Measurements from ENCODE around the gene OR2A12. TPM values are rescaled to one million over a fixed set of nuclear protein-coding genes. Genes with fewer than 3 reads are reported as not detected.
"Not testable (repeated sequence)": the region's sequence is repeated elsewhere in the genome, so short reads cannot be mapped to it uniquely, and the experiment has no call there.

The OR2A12 gene
- total RNA-seq, result not detected

DNA sequence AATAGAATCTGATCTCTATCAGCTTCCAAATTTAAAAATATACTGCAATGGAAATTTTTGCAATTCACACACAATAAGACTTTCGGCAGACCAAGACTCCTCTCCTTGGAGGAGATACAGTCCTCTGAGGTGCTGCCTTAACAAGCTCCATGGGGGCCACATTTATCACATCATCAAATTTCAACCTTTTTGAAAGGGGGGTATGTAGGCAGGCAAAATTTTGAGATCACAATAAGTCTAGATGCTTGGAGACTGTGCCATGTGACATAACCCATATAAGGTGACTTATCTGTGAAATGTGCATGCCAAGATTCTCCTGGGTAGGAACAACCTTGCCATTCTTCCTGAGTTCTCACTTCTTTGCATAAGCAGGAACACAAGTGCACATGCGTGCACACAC, at the start of gene OR2A12:
Gene OR2A12 (plus strand): TSS at position 301 of the 400 bp plus-strand sequence. CDS start 8,830 bp downstream, outside the sequence.
- no peak for DNase-seq (ENCODE audit: low spot score)
- TF ChIP-seq, protein P1, sequence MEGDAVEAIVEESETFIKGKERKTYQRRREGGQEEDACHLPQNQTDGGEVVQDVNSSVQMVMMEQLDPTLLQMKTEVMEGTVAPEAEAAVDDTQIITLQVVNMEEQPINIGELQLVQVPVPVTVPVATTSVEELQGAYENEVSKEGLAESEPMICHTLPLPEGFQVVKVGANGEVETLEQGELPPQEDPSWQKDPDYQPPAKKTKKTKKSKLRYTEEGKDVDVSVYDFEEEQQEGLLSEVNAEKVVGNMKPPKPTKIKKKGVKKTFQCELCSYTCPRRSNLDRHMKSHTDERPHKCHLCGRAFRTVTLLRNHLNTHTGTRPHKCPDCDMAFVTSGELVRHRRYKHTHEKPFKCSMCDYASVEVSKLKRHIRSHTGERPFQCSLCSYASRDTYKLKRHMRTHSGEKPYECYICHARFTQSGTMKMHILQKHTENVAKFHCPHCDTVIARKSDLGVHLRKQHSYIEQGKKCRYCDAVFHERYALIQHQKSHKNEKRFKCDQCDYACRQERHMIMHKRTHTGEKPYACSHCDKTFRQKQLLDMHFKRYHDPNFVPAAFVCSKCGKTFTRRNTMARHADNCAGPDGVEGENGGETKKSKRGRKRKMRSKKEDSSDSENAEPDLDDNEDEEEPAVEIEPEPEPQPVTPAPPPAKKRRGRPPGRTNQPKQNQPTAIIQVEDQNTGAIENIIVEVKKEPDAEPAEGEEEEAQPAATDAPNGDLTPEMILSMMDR (IDR thresholded peaks at IDR 0.05), result no peak
- no peak for ATAC-seq (ENCODE audit: low FRiP score)

DNA sequence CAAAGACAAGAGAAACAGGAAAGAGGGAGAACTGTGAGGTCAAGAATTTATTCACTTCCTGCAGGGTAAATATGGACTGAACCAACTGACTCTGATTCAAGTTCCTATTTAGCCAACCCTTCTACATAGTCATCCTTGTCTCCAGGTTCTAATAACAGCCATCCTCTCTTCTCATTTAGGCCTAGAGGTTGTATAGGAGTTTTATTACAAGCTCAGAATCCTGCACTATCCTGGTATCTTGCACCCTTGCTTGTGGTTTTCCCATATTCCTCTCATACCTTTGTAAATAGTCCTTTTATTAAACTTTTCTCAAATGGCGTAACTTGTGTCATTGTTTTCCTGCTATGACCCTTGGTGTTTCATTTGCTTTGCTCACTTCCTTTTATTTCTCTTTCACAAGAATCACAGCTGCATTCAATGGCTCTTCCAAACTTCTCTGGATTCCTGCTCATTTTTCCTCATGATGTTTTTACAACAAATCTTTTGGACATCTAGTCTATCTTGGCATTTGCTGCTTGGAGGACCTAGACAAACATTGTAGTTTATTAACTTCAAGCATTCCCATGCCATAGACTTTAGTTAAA, 49.7 kb upstream of the OR2A12 start:
- TF ChIP-seq, protein P1 (IDR thresholded peaks at IDR 0.05), result no peak

GRCh38 chr7:144037414-144038035, 48.6 kb upstream of the OR2A12 start:
- no peak for DNase-seq (ENCODE audit: low spot score)
- TF ChIP-seq, protein P1 (IDR thresholded peaks at IDR 0.05), result no peak
- ATAC-seq (ENCODE audit: low FRiP score), result no peak

More for the DNA sequence above, 49.7 kb upstream of the OR2A12 start:
- ATAC-seq (ENCODE audit: low FRiP score) (no peak), DNase-seq (ENCODE audit: low spot score) (no peak)

- TF ChIP-seq, protein P1 (IDR thresholded peaks at IDR 0.05), result no peak
- no peak for DNase-seq (ENCODE audit: low spot score)
- no peak for ATAC-seq (ENCODE audit: low FRiP score)
Observed at GRCh38 chr7:144038887-144039286, 47.2 kb upstream of the OR2A12 start.

GRCh38 chr7:144048648-144049047, 37.4 kb upstream of the OR2A12 start, which contains the start of gene OR2A5:
TSS of gene OR2A5 (plus strand) at chr7:144048948. CDS start at chr7:144050402, 1,454 bp downstream.
- DNase-seq (ENCODE audit: low spot score) (no peak), ATAC-seq (ENCODE audit: low FRiP score) (no peak)
- TF ChIP-seq, protein P1 (IDR thresholded peaks at IDR 0.05), result no peak

DNA sequence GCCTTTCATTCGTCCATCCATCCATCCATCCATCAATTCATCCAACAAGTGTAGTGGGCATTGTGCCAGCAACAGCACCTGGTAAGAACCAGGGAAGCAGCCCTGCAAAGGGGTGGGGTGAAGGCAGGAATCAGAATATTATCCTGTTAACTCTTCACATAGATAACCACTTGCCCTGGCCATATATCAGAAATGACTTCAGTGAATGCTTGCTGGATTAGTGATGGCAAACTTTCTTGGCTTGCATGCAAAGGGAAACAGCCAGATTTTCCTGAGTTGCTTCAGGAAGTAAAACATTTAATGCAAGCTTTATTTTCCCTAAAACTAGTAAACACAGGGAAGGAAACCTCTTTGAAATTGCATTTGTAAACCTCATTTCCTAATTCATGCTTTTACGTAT, 36.6 kb upstream of the OR2A12 start:
- ATAC-seq (ENCODE audit: low FRiP score) (no peak), DNase-seq (ENCODE audit: low spot score) (no peak)
- TF ChIP-seq, protein P1 (IDR thresholded peaks at IDR 0.05), result no peak

DNA sequence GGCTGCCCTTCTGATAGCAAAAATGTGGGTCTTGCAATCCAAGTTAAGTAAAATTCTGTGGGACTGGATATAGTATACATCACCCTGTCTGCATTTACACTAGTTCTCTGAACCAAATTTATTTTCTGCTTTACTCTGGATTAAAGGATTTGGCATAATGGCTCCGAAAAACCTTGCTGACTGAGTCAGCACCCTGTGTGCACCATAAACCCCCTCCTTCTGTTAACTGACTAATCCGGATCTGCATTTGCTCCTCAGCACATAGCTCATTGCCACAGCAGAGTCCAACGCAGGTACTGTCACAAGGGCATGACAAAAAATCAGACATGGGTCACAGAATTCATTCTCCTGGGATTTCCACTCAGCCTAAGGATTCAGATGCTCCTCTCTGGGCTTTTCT, 36.0 kb upstream of the OR2A12 start:
- TF ChIP-seq, protein P1 (IDR thresholded peaks at IDR 0.05), result no peak
- ATAC-seq (ENCODE audit: low FRiP score), result no peak
- DNase-seq (ENCODE audit: low spot score), result no peak

GRCh38 chr7:144050884-144051283, 35.2 kb upstream of the OR2A12 start:
- ATAC-seq (ENCODE audit: low FRiP score), result not testable (repeated sequence)

More at GRCh38 chr7:144050884-144051283, 35.2 kb upstream of the OR2A12 start:
- DNase-seq (ENCODE audit: low spot score), result not testable (repeated sequence)
